GM23248 (cell line): ENCODE measurements around the gene SGMS1.
"Not testable (repeated sequence)": the region's sequence is repeated elsewhere in the genome, so short reads cannot be mapped to it uniquely, and the experiment has no call there.

Source experiments
- EZH2 ChIP-seq: fragments of 200-600 bp; sonication (generic); IDR thresholded peaks from 2 replicates; pipeline ENCODE4 v1.6.1; 2018; ENCODE audit warnings: antibody characterized with exemption, mild to moderate bottlenecking; ENCODE audit not compliant: insufficient read depth, poor library complexity, severe bottlenecking
- EZH2phosphoT487 ChIP-seq: fragments of 200-600 bp; sonication (generic); IDR thresholded peaks from 2 replicates; pipeline ENCODE4 v1.6.1; 2018; ENCODE audit warnings: antibody characterized with exemption, moderate library complexity, mild to moderate bottlenecking, low read depth; ENCODE audit not compliant: insufficient read depth

DNA sequence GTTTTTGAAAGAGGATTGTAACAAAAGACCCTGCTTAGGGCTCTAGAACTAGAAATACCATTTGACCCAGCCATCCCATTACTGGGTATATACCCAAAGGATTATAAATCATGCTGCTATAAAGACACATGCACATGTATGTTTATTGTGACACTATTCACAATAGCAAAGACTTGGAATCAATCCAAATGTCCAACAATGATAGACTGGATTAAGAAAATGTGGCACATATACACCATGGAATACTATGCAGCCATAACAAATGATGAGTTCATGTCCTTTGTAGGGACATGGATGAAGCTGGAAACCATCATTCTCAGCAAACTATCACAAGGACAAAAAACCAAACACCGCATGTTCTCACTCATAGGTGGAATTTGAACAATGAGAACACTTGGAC, 77.5 kb downstream of the SGMS1 start:
- TF ChIP-seq EZH2phosphoT487, EZH2: not testable (repeated sequence)
